Measurements from ENCODE around the gene PANX1. TPM values are rescaled to one million over a fixed set of nuclear protein-coding genes. Genes with fewer than 3 reads are reported as not detected.

Gene PANX1
- total and polyA plus RNA-seq, 2 experiments from 2014 or later: 9.5 to 40.8 TPM

DNA sequence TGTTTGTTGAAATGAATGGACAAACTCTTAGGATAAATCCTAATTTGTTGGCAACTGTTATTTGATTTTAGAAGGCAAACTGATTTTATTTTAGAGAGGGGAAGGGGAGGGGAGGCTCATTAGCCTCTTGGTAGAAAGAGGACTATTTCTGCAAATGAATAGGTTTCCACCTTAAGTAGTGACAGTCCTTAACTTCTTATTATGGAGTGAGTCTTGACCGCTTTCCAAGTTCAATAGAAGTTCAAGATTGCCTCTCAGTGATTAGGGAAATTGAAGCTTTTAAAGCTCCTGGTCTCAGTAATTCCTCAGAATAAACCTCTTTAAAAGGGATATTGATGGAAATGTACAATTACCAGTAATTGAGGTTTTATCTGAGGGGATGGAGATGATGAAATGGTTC is 55.7 kb downstream of the PANX1 start (continued):
- TF ChIP-seq, protein P1, sequence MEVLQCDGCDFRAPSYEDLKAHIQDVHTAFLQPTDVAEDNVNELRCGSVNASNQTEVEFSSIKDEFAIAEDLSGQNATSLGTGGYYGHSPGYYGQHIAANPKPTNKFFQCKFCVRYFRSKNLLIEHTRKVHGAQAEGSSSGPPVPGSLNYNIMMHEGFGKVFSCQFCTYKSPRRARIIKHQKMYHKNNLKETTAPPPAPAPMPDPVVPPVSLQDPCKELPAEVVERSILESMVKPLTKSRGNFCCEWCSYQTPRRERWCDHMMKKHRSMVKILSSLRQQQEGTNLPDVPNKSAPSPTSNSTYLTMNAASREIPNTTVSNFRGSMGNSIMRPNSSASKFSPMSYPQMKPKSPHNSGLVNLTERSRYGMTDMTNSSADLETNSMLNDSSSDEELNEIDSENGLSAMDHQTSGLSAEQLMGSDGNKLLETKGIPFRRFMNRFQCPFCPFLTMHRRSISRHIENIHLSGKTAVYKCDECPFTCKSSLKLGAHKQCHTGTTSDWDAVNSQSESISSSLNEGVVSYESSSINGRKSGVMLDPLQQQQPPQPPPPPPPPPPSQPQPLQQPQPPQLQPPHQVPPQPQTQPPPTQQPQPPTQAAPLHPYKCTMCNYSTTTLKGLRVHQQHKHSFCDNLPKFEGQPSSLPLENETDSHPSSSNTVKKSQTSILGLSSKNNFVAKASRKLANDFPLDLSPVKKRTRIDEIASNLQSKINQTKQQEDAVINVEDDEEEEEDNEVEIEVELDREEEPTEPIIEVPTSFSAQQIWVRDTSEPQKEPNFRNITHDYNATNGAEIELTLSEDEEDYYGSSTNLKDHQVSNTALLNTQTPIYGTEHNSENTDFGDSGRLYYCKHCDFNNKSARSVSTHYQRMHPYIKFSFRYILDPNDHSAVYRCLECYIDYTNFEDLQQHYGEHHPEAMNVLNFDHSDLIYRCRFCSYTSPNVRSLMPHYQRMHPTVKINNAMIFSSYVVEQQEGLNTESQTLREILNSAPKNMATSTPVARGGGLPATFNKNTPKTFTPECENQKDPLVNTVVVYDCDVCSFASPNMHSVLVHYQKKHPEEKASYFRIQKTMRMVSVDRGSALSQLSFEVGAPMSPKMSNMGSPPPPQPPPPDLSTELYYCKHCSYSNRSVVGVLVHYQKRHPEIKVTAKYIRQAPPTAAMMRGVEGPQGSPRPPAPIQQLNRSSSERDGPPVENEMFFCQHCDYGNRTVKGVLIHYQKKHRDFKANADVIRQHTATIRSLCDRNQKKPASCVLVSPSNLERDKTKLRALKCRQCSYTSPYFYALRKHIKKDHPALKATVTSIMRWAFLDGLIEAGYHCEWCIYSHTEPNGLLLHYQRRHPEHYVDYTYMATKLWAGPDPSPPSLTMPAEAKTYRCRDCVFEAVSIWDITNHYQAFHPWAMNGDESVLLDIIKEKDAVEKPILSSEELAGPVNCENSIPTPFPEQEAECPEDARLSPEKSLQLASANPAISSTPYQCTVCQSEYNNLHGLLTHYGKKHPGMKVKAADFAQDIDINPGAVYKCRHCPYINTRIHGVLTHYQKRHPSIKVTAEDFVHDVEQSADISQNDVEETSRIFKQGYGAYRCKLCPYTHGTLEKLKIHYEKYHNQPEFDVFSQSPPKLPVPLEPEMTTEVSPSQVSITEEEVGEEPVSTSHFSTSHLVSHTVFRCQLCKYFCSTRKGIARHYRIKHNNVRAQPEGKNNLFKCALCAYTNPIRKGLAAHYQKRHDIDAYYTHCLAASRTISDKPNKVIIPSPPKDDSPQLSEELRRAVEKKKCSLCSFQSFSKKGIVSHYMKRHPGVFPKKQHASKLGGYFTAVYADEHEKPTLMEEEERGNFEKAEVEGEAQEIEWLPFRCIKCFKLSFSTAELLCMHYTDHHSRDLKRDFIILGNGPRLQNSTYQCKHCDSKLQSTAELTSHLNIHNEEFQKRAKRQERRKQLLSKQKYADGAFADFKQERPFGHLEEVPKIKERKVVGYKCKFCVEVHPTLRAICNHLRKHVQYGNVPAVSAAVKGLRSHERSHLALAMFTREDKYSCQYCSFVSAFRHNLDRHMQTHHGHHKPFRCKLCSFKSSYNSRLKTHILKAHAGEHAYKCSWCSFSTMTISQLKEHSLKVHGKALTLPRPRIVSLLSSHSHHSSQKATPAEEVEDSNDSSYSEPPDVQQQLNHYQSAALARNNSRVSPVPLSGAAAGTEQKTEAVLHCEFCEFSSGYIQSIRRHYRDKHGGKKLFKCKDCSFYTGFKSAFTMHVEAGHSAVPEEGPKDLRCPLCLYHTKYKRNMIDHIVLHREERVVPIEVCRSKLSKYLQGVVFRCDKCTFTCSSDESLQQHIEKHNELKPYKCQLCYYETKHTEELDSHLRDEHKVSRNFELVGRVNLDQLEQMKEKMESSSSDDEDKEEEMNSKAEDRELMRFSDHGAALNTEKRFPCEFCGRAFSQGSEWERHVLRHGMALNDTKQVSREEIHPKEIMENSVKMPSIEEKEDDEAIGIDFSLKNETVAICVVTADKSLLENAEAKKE (CRISPR knock-in tag; IDR thresholded peaks at IDR 0.05): no peak
- TF ChIP-seq EZH2 (IDR thresholded peaks at IDR 0.05; ENCODE audit: low read depth, unreplicated experiment) (no peak), EZH2phosphoT487 (IDR thresholded peaks at IDR 0.05; ENCODE audit: unreplicated experiment) (no peak), NANOG (IDR thresholded peaks at IDR 0.05; ENCODE audit: borderline replicate concordance) (no peak)

DNA sequence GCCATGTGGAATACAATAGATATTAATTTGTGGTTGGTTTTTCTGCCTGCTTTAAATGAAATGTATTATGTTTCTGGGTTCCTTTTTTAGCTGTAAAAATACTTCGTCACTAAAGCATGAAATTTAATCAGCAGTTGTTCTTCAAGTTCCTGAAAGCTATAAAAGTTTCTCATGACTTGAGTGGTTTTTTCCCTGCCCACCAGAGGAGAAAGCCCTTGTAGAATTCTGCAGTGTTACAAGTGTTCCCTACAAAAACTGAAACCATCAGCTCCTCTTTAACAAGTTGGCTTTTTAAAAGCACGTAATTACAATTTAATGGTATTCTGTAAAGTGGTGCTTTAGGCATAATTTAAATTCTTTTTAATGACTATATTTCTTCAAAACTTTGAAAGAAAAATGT is 56.2 kb downstream of the PANX1 start:
- H3K4me3 Mint-ChIP-seq: no peak overlapping the region
- Histone ChIP-seq H3K79me2 (replicated peaks; ENCODE audit: insufficient read depth) (peaks cover 16% of the 10 kb centered on the region), H4K20me1 (replicated peaks; ENCODE audit: insufficient read depth) (peaks cover 11% of the 10 kb centered on the region), H3K27ac (ENCODE audit: low read depth) (no peak overlapping the region), H3F3A (replicated peaks; ENCODE audit: low read depth) (no peaks in the 10 kb centered on the region), H3K4me2 (no peak overlapping the region), H3K27me3 (ENCODE audit: insufficient read depth) (no peaks in the 10 kb centered on the region), H3K4me1 (ENCODE audit: insufficient read depth) (peaks cover 7% of the 10 kb centered on the region; the same call in 1 of the 2 replicates), H3K36me3 (ENCODE audit: insufficient read depth) (peaks cover 14% of the 10 kb centered on the region), H3K4me3 (no peak overlapping the region), H2AFZ (no peak overlapping the region), H3K9me2 (ENCODE audit: insufficient read depth) (no peaks in the 10 kb centered on the region)
- H3K36me3 Mint-ChIP-seq (ENCODE audit: low read depth): peaks cover 30% of the 10 kb centered on the region
- H3K27me3 Mint-ChIP-seq (ENCODE audit: insufficient read depth, low read depth, poor library complexity): peaks cover 9% of the 10 kb centered on the region
- no peak for DNase-seq (ENCODE audit: low spot score)
- H3K4me1 Mint-ChIP-seq: peaks cover 16% of the 10 kb centered on the region
- H3K27ac Mint-ChIP-seq: no peak overlapping the region
- no peak for ATAC-seq
- H3K9me3 Mint-ChIP-seq: no peaks in the 10 kb centered on the region
- TF ChIP-seq CREB1 (CRISPR knock-in tag; IDR thresholded peaks at IDR 0.05; ENCODE audit: low read depth): no peak
- TF ChIP-seq ZNF114 (CRISPR knock-in tag; IDR thresholded peaks at IDR 0.05): no peak
- TF ChIP-seq EZH2phosphoT487 (IDR thresholded peaks at IDR 0.05; ENCODE audit: unreplicated experiment): no peak
- no peak for TF ChIP-seq JUNB (IDR thresholded peaks at IDR 0.05; ENCODE audit: unreplicated experiment)
- no peak for TF ChIP-seq EZH2 (IDR thresholded peaks at IDR 0.05; ENCODE audit: low read depth, unreplicated experiment)
- TF ChIP-seq NANOG (IDR thresholded peaks at IDR 0.05; ENCODE audit: borderline replicate concordance): no peak
- no peak for TF ChIP-seq ZNF331 (CRISPR knock-in tag; IDR thresholded peaks at IDR 0.05; ENCODE audit: low read depth)
- no peak for TF ChIP-seq STAT1 (IDR thresholded peaks at IDR 0.05; ENCODE audit: unreplicated experiment)
- TF ChIP-seq, protein P2, sequence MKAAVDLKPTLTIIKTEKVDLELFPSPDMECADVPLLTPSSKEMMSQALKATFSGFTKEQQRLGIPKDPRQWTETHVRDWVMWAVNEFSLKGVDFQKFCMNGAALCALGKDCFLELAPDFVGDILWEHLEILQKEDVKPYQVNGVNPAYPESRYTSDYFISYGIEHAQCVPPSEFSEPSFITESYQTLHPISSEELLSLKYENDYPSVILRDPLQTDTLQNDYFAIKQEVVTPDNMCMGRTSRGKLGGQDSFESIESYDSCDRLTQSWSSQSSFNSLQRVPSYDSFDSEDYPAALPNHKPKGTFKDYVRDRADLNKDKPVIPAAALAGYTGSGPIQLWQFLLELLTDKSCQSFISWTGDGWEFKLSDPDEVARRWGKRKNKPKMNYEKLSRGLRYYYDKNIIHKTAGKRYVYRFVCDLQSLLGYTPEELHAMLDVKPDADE (IDR thresholded peaks at IDR 0.05): no peak
- TF ChIP-seq, protein P3, sequence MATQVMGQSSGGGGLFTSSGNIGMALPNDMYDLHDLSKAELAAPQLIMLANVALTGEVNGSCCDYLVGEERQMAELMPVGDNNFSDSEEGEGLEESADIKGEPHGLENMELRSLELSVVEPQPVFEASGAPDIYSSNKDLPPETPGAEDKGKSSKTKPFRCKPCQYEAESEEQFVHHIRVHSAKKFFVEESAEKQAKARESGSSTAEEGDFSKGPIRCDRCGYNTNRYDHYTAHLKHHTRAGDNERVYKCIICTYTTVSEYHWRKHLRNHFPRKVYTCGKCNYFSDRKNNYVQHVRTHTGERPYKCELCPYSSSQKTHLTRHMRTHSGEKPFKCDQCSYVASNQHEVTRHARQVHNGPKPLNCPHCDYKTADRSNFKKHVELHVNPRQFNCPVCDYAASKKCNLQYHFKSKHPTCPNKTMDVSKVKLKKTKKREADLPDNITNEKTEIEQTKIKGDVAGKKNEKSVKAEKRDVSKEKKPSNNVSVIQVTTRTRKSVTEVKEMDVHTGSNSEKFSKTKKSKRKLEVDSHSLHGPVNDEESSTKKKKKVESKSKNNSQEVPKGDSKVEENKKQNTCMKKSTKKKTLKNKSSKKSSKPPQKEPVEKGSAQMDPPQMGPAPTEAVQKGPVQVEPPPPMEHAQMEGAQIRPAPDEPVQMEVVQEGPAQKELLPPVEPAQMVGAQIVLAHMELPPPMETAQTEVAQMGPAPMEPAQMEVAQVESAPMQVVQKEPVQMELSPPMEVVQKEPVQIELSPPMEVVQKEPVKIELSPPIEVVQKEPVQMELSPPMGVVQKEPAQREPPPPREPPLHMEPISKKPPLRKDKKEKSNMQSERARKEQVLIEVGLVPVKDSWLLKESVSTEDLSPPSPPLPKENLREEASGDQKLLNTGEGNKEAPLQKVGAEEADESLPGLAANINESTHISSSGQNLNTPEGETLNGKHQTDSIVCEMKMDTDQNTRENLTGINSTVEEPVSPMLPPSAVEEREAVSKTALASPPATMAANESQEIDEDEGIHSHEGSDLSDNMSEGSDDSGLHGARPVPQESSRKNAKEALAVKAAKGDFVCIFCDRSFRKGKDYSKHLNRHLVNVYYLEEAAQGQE (IDR thresholded peaks at IDR 0.05; ENCODE audit: unreplicated experiment): no peak
- TF ChIP-seq, protein P4, sequence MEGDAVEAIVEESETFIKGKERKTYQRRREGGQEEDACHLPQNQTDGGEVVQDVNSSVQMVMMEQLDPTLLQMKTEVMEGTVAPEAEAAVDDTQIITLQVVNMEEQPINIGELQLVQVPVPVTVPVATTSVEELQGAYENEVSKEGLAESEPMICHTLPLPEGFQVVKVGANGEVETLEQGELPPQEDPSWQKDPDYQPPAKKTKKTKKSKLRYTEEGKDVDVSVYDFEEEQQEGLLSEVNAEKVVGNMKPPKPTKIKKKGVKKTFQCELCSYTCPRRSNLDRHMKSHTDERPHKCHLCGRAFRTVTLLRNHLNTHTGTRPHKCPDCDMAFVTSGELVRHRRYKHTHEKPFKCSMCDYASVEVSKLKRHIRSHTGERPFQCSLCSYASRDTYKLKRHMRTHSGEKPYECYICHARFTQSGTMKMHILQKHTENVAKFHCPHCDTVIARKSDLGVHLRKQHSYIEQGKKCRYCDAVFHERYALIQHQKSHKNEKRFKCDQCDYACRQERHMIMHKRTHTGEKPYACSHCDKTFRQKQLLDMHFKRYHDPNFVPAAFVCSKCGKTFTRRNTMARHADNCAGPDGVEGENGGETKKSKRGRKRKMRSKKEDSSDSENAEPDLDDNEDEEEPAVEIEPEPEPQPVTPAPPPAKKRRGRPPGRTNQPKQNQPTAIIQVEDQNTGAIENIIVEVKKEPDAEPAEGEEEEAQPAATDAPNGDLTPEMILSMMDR (conservative IDR thresholded peaks at IDR 0.05; ENCODE audit: low read depth in 2 of 2): no peak

Data from GM23338 (cell line).